ENCODE measurements around the gene RGS6. TPM values are rescaled to one million over a fixed set of nuclear protein-coding genes. Genes with fewer than 3 reads are reported as not detected.

RGS6 gene
- total RNA-seq, 2 donors from 2014 or later = 3.2 TPM; not detected in 1

- no peak overlapping the region for H3K4me3 ChIP-seq
- DNase-seq (ENCODE audit: low spot score) = no peak
- no peaks in the 10 kb centered on the region for H3K9me3 ChIP-seq
- WGBS = 84% methylated on average over 5 of the region's 5 CpGs
- intact Hi-C loops (cut with DNase I) = no loop called here
- H3K27me3 ChIP-seq (replicated peaks; ENCODE audit: insufficient read depth) = peaks cover 2% of the 10 kb centered on the region
- H3K27ac ChIP-seq = no peak overlapping the region
- TF ChIP-seq POLR2A (IDR thresholded peaks at IDR 0.05) (no peak), POLR2AphosphoS5 (IDR thresholded peaks at IDR 0.05) (no peak), CTCF (IDR thresholded peaks at IDR 0.05) (no peak)
- H3K4me1 ChIP-seq (replicated peaks) = no peaks in the 10 kb centered on the region
- H3K36me3 ChIP-seq = no peaks in the 10 kb centered on the region
These were observed 500.5 kb downstream of the RGS6 start for GRCh38 chr14:72432748-72433147.

- Histone ChIP-seq H3K27ac (no peak overlapping the region), H3K4me3 (no peak overlapping the region), H3K27me3 (replicated peaks; ENCODE audit: insufficient read depth) (peaks cover 2% of the 10 kb centered on the region), H3K36me3 (no peaks in the 10 kb centered on the region), H3K9me3 (no peaks in the 10 kb centered on the region), H3K4me1 (replicated peaks) (no peaks in the 10 kb centered on the region)
- TF ChIP-seq CTCF (IDR thresholded peaks at IDR 0.05) = no peak
- no peak for TF ChIP-seq POLR2AphosphoS5 (IDR thresholded peaks at IDR 0.05)
- TF ChIP-seq POLR2A (IDR thresholded peaks at IDR 0.05) = no peak
- no peak for DNase-seq (ENCODE audit: low spot score)
- 52% methylated on average over 6 of the region's 6 CpGs for whole genome bisulfite sequencing
- intact Hi-C loops (cut with DNase I) = no loop called here
These were observed 501.3 kb downstream of the RGS6 start for GRCh38 chr14:72433511-72433910.

- WGBS = 31% methylated on average over 2 of the region's 2 CpGs
- Histone ChIP-seq H3K4me1 (replicated peaks) (no peaks in the 10 kb centered on the region), H3K4me3 (no peak overlapping the region), H3K27ac (no peak overlapping the region), H3K27me3 (replicated peaks; ENCODE audit: insufficient read depth) (peaks cover 2% of the 10 kb centered on the region), H3K9me3 (no peaks in the 10 kb centered on the region), H3K36me3 (no peaks in the 10 kb centered on the region)
- TF ChIP-seq CTCF (IDR thresholded peaks at IDR 0.05) (no peak), POLR2A (IDR thresholded peaks at IDR 0.05) (no peak), POLR2AphosphoS5 (IDR thresholded peaks at IDR 0.05) (no peak)
- intact Hi-C loops (cut with DNase I) = no loop called here
- no peak for DNase-seq (ENCODE audit: low spot score)
These were observed 502.6 kb downstream of the RGS6 start for GRCh38 chr14:72434856-72435255.

DNA sequence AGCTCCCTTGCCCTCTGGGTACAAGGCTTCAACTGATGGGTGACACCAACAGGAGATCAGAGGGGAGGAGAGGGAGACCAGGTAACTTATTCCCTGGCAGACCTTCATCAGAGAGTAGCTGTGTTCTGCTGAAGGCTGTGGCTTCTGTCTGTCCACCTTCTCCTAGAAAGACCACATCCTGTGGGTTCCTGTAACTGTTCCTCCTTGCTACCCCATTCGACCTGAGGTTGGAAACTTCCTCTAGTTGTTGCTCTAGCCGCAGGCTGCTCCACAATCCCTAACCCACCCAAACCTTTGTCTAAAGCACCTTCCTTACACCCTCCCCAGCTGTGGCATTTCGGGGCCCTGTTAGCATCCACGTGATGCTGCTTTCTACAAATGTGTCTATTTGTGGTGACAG, 507.5 kb downstream of the RGS6 start:
- no peaks in the 10 kb centered on the region for H3K4me1 ChIP-seq (replicated peaks)
- H3K9me3 ChIP-seq = no peaks in the 10 kb centered on the region
- TF ChIP-seq POLR2A (IDR thresholded peaks at IDR 0.05) (no peak), CTCF (IDR thresholded peaks at IDR 0.05) (no peak), POLR2AphosphoS5 (IDR thresholded peaks at IDR 0.05) (no peak)
- no peak overlapping the region for H3K27ac ChIP-seq
- 66% methylated on average over 4 of the region's 4 CpGs for WGBS
- intact Hi-C loops (cut with DNase I) = no loop called here
- no peak overlapping the region for H3K4me3 ChIP-seq
- DNase-seq (ENCODE audit: low spot score) = no peak
- peaks cover 2% of the 10 kb centered on the region for H3K27me3 ChIP-seq (replicated peaks; ENCODE audit: insufficient read depth)
- H3K36me3 ChIP-seq = no peaks in the 10 kb centered on the region

- Histone ChIP-seq H3K9me3 (no peaks in the 10 kb centered on the region), H3K27ac (no peak overlapping the region), H3K4me1 (replicated peaks) (no peaks in the 10 kb centered on the region), H3K4me3 (no peak overlapping the region), H3K27me3 (replicated peaks; ENCODE audit: insufficient read depth) (no peaks in the 10 kb centered on the region), H3K36me3 (no peaks in the 10 kb centered on the region)
- TF ChIP-seq POLR2A (IDR thresholded peaks at IDR 0.05) = no peak
- no peak for TF ChIP-seq POLR2AphosphoS5 (IDR thresholded peaks at IDR 0.05)
- TF ChIP-seq CTCF (IDR thresholded peaks at IDR 0.05) = no peak
- WGBS = 94% methylated on average over 2 of the region's 2 CpGs
- no peak for DNase-seq (ENCODE audit: low spot score)
- intact Hi-C loops (cut with DNase I) = no loop called here
These were observed 511.0 kb downstream of the RGS6 start for GRCh38 chr14:72443256-72443655.
